ENCODE results near the gene DOC2A.

DNA sequence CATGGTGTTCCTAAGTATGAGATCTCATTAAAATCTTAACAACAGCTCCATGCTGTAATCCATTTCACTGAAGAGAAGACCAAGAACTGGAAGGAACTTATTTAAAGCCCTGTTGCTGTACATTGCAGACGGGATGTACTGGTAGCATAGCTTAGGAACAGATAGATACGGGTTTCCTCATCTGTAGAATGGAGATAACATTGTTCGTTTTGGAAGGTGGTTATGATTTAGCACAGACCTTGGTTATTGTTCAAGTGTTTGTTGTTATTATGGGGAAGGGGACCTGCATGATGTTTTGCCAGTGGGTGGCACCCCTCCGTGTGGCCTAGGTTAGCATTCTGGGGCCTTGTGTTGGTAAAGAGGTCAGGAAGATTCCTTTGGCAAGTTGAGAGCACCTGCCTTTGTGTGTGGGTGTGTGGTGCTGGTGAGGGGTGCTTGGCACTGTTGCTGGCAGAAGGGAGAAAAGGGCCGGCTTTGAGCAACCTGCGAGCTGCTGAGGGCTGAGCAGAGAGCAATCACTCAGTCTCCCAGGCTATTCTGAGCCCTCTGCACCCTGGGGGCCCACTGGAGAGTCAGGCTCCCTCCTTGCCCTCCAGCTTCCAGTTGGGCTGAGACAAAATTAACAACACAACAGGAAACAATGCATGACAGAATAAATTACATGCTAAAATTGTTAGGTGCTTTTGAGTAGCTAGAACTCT is 34.9 kb downstream of the DOC2A start:
- no peak for TF ChIP-seq CREB1 (IDR thresholded peaks at IDR 0.05; ENCODE audit: low read depth)
- no peak for TF ChIP-seq TAF1 (IDR thresholded peaks at IDR 0.05; ENCODE audit: borderline replicate concordance, low read depth, low read length)

All from GM12878 (cell line).